AG04450 (cell line): ENCODE data around the gene EHMT1. TPM values are rescaled to one million over a fixed set of nuclear protein-coding genes. Genes with fewer than 3 reads are reported as not detected.
A peak's percentile ranks its signal among the peaks of the same experiment; 100 is the strongest.

Experiments
- CTCF ChIA-PET: fragments of 300-600, 350-600 bp; formaldehyde crosslinking; extraction: SDS; loops from one replicate; lab custom pipeline; 2022; ENCODE audit warnings: antibody characterized with exemption, inconsistent platforms; lab: Charles Lee
- POLR2A ChIA-PET: fragments of 350-600 bp; formaldehyde crosslinking; extraction: SDS; loops from one replicate; lab custom pipeline; 2021; ENCODE audit warnings: antibody characterized with exemption, inconsistent platforms; lab: Yijun Ruan, JAX
- DNase-seq: peaks from one replicate; pipeline ENCODE4 v3.0.0-alpha.2; 2011; ENCODE audit warnings: low read depth, low spot score
- H3K27ac ChIP-seq: one replicate; pipeline ENCODE4 v1.5.1; 2012; ENCODE audit warnings: low read depth, low read length, control low read depth
- H3K27me3 ChIP-seq: one replicate; pipeline ENCODE4 v1.6.0; 2012; ENCODE audit warnings: low read length; ENCODE audit not compliant: control insufficient read depth, insufficient read depth
- H3K4me3 ChIP-seq: 2 replicates; pipeline ENCODE4 v1.5.1; 2011; ENCODE audit warnings: mild to moderate bottlenecking, low read depth, low read length, control low read depth
- H3K9me3 ChIP-seq: 2 replicates; pipeline ENCODE4 v1.5.1; 2012; ENCODE audit warnings: low read length; ENCODE audit not compliant: control insufficient read depth, insufficient read depth
- polyA plus RNA-seq: library from polyadenylated mRNA; depleted of rRNA; stranded (reverse); fragments of >200 nt; gene quantifications from 2 replicates; pipeline ENCODE4 v1.2.3, GENCODE V29; 2011
- TF ChIP-seq, protein P1 (sequence below): IDR thresholded peaks from 2 replicates; pipeline ENCODE4 v1.5.1; 2011; ENCODE audit warnings: low read depth, low read length, control low read depth, inconsistent platforms

EHMT1 gene
- polyA plus RNA-seq, 1 experiment = 26.1 TPM

DNA sequence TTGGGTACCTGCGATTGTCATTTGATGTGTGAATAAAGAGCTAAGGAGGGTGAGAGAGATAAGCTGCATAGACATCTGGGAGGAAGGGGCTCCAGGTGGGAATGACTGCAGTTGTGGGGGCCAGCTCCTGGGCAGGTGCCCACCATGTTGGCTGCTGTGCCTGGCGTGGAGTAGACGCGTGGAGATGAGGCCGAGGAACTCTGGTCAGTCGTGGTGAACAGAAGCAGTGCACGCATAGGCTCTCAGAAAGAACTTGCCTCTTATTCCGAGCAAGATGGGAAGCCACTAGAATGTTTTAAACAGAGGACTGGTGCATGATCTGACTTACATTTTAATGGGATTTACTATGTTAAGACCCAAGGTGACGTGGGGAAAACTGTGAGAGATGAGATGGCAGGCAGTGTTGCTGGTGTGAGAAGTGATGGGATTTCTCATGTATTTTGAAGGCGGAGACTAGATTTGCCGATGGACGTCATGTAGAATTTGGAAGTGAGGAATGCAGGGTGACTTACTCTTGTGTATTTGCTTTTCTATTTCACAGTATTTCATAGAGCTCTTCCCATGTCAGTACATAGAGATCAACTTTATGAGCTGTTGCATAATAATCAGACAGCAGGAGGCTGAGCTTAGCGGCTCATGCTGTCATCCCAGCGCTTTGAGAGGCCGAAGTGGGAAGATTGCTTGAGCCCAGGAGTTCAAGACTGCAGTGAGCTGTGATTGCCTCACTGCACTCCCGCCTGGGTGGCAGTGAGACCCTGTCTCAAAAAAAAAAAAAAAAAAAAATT lies 71.1 kb downstream of the EHMT1 start:
- H3K9me3 ChIP-seq = no peaks in the 10 kb centered on the region; the same call in 1 of the 2 replicates
- no peaks in the 10 kb centered on the region for H3K27me3 ChIP-seq
- no peak overlapping the region for H3K4me3 ChIP-seq
- ChIA-PET CTCF (interaction anchor here (1.1 to 2.1 kb wide), 2 partner anchors 17 kb away, joined by 4 to 13 read pairs; no protein-coding TSS in a partner anchor), POLR2A (no interaction called here)
- H3K27ac ChIP-seq = no peak overlapping the region
- DNase-seq = peak; percentile 23
- TF ChIP-seq, protein P1, sequence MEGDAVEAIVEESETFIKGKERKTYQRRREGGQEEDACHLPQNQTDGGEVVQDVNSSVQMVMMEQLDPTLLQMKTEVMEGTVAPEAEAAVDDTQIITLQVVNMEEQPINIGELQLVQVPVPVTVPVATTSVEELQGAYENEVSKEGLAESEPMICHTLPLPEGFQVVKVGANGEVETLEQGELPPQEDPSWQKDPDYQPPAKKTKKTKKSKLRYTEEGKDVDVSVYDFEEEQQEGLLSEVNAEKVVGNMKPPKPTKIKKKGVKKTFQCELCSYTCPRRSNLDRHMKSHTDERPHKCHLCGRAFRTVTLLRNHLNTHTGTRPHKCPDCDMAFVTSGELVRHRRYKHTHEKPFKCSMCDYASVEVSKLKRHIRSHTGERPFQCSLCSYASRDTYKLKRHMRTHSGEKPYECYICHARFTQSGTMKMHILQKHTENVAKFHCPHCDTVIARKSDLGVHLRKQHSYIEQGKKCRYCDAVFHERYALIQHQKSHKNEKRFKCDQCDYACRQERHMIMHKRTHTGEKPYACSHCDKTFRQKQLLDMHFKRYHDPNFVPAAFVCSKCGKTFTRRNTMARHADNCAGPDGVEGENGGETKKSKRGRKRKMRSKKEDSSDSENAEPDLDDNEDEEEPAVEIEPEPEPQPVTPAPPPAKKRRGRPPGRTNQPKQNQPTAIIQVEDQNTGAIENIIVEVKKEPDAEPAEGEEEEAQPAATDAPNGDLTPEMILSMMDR = no peak

DNA sequence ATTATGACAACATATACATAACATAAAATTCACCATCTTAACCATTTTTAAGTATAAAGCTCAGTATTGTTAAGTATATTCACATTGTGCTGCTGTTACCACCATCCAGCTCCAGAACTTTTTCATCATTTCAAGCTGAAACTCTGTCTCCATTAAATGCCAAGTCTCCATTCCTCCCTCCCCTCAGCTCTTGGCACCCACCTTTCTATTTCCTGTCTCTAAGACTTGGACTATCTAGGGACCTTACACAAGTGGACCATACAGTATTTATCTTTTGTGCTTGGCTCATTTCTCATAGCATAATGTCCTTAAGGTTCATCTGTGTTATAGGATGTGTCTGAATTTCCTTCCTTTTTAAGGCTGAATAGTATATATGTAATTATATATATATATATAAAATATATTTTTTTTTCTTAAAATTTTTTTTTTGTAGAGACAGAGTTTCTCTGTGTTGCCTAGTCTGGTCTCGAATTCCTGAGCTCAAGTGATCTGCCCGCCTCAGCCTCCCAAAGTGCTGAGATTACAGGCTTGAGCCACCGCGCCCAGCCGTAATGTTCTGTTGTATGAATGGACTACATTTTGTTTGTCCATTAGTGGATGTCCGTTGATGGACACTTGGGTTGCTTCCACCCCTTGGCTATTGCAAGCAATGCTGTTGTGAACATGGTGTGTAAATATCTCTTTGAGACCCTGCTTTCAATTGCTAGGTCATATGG lies 72.3 kb downstream of the EHMT1 start:
- CTCF ChIA-PET = interaction anchor here (0.9 to 2.1 kb wide), 2 partner anchors 18 to 112 kb away, joined by 3 to 13 read pairs; partner anchors contain the start of gene DPH7

DNA sequence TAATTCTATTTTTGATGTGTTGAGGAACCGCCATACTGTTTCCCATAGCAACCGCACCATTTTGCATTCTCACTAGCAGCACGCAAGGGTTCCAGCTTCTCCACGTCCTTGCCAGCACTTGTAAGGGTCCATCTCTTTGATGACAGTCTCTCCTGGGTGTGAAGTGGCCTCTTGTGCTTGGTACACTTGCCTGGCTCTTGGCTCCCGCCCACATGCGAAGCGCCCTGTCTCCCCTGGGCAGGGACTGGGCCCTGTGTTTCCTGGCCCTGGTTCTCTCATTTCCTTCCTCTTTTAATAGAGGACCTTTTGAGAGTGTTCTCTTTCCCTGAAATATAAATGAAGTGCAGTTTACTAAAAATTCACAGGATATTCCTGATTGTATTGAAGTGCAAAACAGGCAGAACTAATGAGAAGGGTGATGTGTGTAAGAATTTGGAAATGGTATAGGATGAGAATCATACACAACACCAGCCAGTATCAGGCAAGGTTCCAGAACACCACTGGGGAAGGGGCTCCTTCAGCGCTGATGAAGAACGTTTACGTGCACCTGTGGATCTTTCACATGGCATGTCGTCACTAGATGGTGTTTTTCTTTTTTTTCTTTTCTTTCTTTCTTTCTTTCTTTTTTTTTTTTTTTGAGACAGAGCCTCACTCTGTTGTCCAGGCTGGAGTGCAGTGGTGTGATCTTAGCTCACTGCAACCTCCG lies 73.0 kb downstream of the EHMT1 start:
- CTCF ChIA-PET = interaction anchor here (2.1 kb wide), 1 partner anchor 19 kb away, joined by 13 read pairs; no protein-coding TSS in a partner anchor

More for the DNA sequence above, 72.3 kb downstream of the EHMT1 start:
- H3K4me3 ChIP-seq = no peak overlapping the region
- no peaks in the 10 kb centered on the region; the same call in 1 of the 2 replicates for H3K9me3 ChIP-seq
- POLR2A ChIA-PET = no interaction called here
- H3K27ac ChIP-seq = no peak overlapping the region
- no peak for DNase-seq
- H3K27me3 ChIP-seq = no peaks in the 10 kb centered on the region
- TF ChIP-seq, protein P1 = no peak

DNA sequence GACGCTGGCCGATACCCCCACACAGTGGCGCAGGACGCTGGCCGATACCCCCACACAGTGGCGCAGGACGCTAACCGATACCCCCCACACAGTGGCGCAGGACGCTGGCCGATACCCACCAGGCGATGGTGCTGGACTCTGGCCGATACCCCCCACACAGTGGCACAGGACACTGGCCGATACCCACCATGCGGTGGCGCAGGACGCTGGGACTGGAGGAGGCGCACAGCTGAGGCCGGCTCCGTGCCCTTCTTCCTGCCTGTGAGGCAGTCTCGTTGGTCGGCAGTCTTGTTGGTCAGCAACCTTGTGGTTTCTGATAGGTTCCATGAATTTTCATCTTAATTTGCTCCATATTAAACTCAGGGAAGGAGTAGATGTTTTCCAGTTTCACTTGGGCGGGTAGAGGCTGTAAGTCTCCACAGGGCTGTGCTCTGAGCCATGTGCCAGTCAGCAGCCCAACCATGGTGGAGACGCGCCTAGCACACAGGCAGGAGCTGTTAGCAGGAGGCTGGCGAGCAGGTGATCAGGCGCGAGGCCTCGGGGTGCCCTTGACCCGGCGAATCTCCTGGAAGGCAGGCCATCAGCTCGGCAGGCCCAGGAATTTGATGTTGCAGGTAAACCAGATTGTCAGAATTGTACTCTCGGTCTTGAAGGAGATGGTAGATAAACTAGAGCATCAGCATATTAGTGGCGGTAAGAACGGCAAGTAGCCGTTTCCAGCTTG lies 75.6 kb downstream of the EHMT1 start:
- H3K9me3 ChIP-seq = no peaks in the 10 kb centered on the region; the same call in 1 of the 2 replicates
- H3K27me3 ChIP-seq = no peaks in the 10 kb centered on the region
- ChIA-PET CTCF (interaction anchor here (1.1 kb wide), 1 partner anchor 8 kb away, joined by 6 read pairs; no protein-coding TSS in a partner anchor), POLR2A (no interaction called here)
- H3K4me3 ChIP-seq = no peak overlapping the region
- TF ChIP-seq, protein P1 = no peak
- no peak for DNase-seq
- H3K27ac ChIP-seq = no peak overlapping the region

More for the DNA sequence above, 73.0 kb downstream of the EHMT1 start:
- TF ChIP-seq, protein P1 = no peak
- Histone ChIP-seq H3K27ac (no peak overlapping the region), H3K27me3 (no peaks in the 10 kb centered on the region), H3K9me3 (no peaks in the 10 kb centered on the region; the same call in 1 of the 2 replicates), H3K4me3 (no peak overlapping the region)
- DNase-seq = no peak
- POLR2A ChIA-PET = no interaction called here
